ENCODE measurements around the gene MAMDC4. TPM values are rescaled to one million over a fixed set of nuclear protein-coding genes. Genes with fewer than 3 reads are reported as not detected.

MAMDC4 gene
- total and polyA plus RNA-seq, 2 experiments from 2014 or later: 17.8 to 22.2 TPM

- Histone ChIP-seq H3K27ac (peak within 1 kb of the TSS; percentile 74), H3K9me3 (ENCODE audit: low read depth) (no peaks in the 10 kb centered on the region), H3K36me3 (no peaks in the 10 kb centered on the region), H3K4me1 (ENCODE audit: low read depth) (no peaks in the 10 kb centered on the region), H3K27me3 (no peaks in the 10 kb centered on the region), H3K4me3 (peak within 1 kb of the TSS; percentile 98)
- TF ChIP-seq, protein P1, sequence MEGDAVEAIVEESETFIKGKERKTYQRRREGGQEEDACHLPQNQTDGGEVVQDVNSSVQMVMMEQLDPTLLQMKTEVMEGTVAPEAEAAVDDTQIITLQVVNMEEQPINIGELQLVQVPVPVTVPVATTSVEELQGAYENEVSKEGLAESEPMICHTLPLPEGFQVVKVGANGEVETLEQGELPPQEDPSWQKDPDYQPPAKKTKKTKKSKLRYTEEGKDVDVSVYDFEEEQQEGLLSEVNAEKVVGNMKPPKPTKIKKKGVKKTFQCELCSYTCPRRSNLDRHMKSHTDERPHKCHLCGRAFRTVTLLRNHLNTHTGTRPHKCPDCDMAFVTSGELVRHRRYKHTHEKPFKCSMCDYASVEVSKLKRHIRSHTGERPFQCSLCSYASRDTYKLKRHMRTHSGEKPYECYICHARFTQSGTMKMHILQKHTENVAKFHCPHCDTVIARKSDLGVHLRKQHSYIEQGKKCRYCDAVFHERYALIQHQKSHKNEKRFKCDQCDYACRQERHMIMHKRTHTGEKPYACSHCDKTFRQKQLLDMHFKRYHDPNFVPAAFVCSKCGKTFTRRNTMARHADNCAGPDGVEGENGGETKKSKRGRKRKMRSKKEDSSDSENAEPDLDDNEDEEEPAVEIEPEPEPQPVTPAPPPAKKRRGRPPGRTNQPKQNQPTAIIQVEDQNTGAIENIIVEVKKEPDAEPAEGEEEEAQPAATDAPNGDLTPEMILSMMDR (IDR thresholded peaks at IDR 0.05; ENCODE audit: low read depth, low read length): no peak
- peak; percentile 98 to 100 for DNase-seq (ENCODE audit: low read depth in 1 of 2, low spot score in 1 of 2)
Observed at GRCh38 chr9:136885950-136886578, 33.9 kb downstream of the MAMDC4 start, which contains the start of gene TRAF2. TSS of gene TRAF2 (plus strand) at chr9:136886516. CDS start at chr9:136898741, 12,225 bp downstream.

DNA sequence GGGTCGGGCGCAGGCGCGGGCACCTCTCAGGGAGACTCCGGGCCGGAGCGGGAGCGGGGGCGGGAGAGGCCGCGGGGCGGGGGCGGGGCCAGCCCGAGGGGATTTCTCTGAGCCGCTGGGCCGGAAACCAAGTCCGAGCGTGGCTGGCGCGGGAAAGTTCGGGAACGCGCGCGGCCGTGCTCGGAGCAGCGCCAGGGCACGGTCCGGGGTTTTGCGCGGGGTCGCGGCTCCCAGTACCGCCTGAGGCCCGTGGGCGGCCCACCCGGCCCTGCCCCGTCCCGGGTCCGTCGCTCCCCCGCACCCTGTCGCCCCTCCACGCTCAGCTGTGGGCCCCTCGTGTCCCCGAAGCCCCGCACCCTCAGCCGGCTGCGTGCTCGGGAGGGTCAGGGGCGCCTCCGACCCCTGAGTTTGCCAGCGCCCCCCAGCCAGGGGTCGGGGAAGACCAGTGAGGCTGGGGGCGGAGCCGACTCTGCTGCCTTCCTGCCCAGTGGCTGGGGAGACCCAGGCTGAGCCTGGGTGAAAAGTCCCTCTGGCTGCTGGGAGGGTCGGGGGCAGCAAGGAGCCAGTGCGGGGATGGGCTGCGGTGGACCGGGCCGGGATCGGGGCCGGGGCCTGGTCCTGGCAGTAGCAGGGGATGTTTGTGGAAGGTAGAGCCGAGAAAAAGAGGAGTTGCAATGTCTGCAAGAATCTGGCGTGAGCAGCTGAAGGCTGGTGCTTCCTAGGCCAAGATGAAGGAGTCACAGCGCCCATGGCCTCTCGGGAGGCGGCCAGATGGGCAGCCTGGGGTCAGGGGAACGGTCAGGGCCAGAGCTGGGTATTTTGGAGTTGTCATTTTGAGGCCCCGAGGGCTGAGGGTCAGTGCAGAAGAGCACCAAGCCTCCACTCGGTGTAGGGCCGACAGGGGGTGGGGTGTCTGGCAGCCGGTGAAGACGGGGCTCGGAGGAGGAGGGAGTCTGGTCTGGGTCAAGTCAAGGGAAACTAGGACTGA is 34.8 kb downstream of the MAMDC4 start:
- peak in 1 of 2 donors; percentile 71 for DNase-seq (ENCODE audit: low read depth in 1 of 2, low spot score in 1 of 2)

DNA sequence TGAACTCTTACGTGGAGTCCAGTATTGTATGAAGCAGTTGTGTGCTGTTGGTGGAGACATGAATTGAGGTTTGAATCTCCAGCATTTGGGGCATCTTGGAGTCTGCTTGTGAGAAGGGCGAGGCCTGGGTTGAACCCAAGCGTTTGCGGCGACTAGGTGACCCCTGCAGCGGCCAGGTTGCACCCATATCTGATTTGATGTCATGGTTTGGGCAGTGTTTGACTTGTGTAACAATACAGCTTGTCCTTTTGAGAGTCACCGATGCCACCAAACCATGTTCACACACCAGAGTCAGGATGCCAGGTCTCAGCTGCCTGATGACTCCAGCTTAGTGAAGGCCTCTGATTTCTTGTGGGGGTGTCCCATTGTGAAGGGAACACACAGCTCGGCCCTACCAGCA is 36.3 kb downstream of the MAMDC4 start:
- no peak for DNase-seq (ENCODE audit: low read depth in 1 of 2, low spot score in 1 of 2)
- no peak overlapping the region for H3K27ac ChIP-seq
- H3K9me3 ChIP-seq (ENCODE audit: low read depth): no peaks in the 10 kb centered on the region
- H3K27me3 ChIP-seq: no peaks in the 10 kb centered on the region
- H3K4me3 ChIP-seq: no peak overlapping the region
- no peaks in the 10 kb centered on the region for H3K36me3 ChIP-seq
- H3K4me1 ChIP-seq (ENCODE audit: low read depth): no peaks in the 10 kb centered on the region
- TF ChIP-seq, protein P1 (IDR thresholded peaks at IDR 0.05; ENCODE audit: low read depth, low read length): no peak

More for the DNA sequence above, 34.8 kb downstream of the MAMDC4 start:
- no peaks in the 10 kb centered on the region for H3K27me3 ChIP-seq
- no peaks in the 10 kb centered on the region for H3K36me3 ChIP-seq
- no peaks in the 10 kb centered on the region for H3K4me1 ChIP-seq (ENCODE audit: low read depth)
- TF ChIP-seq, protein P1 (IDR thresholded peaks at IDR 0.05; ENCODE audit: low read depth, low read length): no peak
- no peaks in the 10 kb centered on the region for H3K9me3 ChIP-seq (ENCODE audit: low read depth)
- peak overlapping the region; percentile 74 for H3K27ac ChIP-seq
- peak overlapping the region; percentile 98 for H3K4me3 ChIP-seq

GRCh38 chr9:136889858-136890257 is 37.7 kb downstream of the MAMDC4 start:
- Histone ChIP-seq H3K4me1 (ENCODE audit: low read depth) (no peaks in the 10 kb centered on the region), H3K36me3 (no peaks in the 10 kb centered on the region), H3K4me3 (no peak overlapping the region), H3K27me3 (no peaks in the 10 kb centered on the region), H3K27ac (no peak overlapping the region), H3K9me3 (ENCODE audit: low read depth) (no peaks in the 10 kb centered on the region)
- DNase-seq (ENCODE audit: low read depth in 1 of 2, low spot score in 1 of 2): no peak
- TF ChIP-seq, protein P1 (IDR thresholded peaks at IDR 0.05; ENCODE audit: low read depth, low read length): no peak

GRCh38 chr9:136890661-136891060 is 38.5 kb downstream of the MAMDC4 start:
- Histone ChIP-seq H3K36me3 (no peaks in the 10 kb centered on the region), H3K4me1 (ENCODE audit: low read depth) (no peaks in the 10 kb centered on the region), H3K27me3 (no peaks in the 10 kb centered on the region), H3K9me3 (ENCODE audit: low read depth) (no peaks in the 10 kb centered on the region), H3K27ac (no peak overlapping the region), H3K4me3 (no peak overlapping the region)
- TF ChIP-seq, protein P1 (IDR thresholded peaks at IDR 0.05; ENCODE audit: low read depth, low read length): no peak
- DNase-seq (ENCODE audit: low read depth in 1 of 2, low spot score in 1 of 2): no peak
